ENCODE measurements around the gene MLYCD.

MLYCD gene

GRCh38 chr16:83956336-83957289, 57.7 kb downstream of the MLYCD start:
- peak; percentile 87 for DNase-seq (ENCODE audit: low spot score)

GRCh38 chr16:83957296-83957855, 58.5 kb downstream of the MLYCD start:
- no peak for DNase-seq (ENCODE audit: low spot score)

- DNase-seq (ENCODE audit: low spot score) = no peak
Measured at GRCh38 chr16:83958137-83958845, 59.4 kb downstream of the MLYCD start.

- no peak for DNase-seq (ENCODE audit: low spot score)
Measured at GRCh38 chr16:83958846-83959565, 60.1 kb downstream of the MLYCD start.

GRCh38 chr16:83959656-83960434, 60.9 kb downstream of the MLYCD start:
- no peak for DNase-seq (ENCODE audit: low spot score)

- DNase-seq (ENCODE audit: low spot score) = no peak
Measured at GRCh38 chr16:83960521-83961249, 61.8 kb downstream of the MLYCD start.

GRCh38 chr16:83961591-83961990, 62.7 kb downstream of the MLYCD start:
- no peak for DNase-seq (ENCODE audit: low spot score)

- no peak for DNase-seq (ENCODE audit: low spot score)
Measured at GRCh38 chr16:83963277-83964119, 64.6 kb downstream of the MLYCD start.

- no peak for DNase-seq (ENCODE audit: low spot score)
Measured at GRCh38 chr16:83964684-83965443, 65.9 kb downstream of the MLYCD start.

- no peak for DNase-seq (ENCODE audit: low spot score)
Measured at GRCh38 chr16:83965444-83966152, 66.7 kb downstream of the MLYCD start.

- no peak for DNase-seq (ENCODE audit: low spot score)
Measured at GRCh38 chr16:83966153-83966696, 67.3 kb downstream of the MLYCD start.

GRCh38 chr16:83967091-83967490, 68.2 kb downstream of the MLYCD start:
- no peak for DNase-seq (ENCODE audit: low spot score)

- DNase-seq (ENCODE audit: low spot score) = peak; percentile 72
Measured at GRCh38 chr16:83967838-83968305, 69.0 kb downstream of the MLYCD start, which contains the start of gene NECAB2. NECAB2 (plus strand) TSS chr16:83968244; CDS start chr16:83968649, 405 bp downstream.

GRCh38 chr16:83968306-83968851, 69.5 kb downstream of the MLYCD start:
- DNase-seq (ENCODE audit: low spot score) = no peak

GRCh38 chr16:83968891-83969649, 70.2 kb downstream of the MLYCD start:
- no peak for DNase-seq (ENCODE audit: low spot score)

- DNase-seq (ENCODE audit: low spot score) = no peak
Measured at GRCh38 chr16:83969771-83970429, 71.0 kb downstream of the MLYCD start.
